PFSK-1 (cell line): ENCODE results near the gene NLK.

Experiments
- POLR2AphosphoS5 ChIP-seq: IDR thresholded peaks from 2 replicates; pipeline ENCODE4 v1.6.1; 2012; ENCODE audit warnings: low read depth, mild to moderate bottlenecking, control low read depth, low read length, moderate library complexity
- REST ChIP-seq, 2 experiments: IDR thresholded peaks; 2 replicates each; pipeline versions ENCODE4 v1.6.1 to v1.8.0; 2011 to 2012; ENCODE audit warnings: low read depth in 2 of 2, low read length in 2 of 2, control low read depth in 1 of 2, inconsistent platforms in 1 of 2, mild to moderate bottlenecking in 1 of 2, moderate library complexity in 1 of 2; ENCODE audit not compliant: insufficient read depth in 1 of 2
- SIN3A ChIP-seq: IDR thresholded peaks from 2 replicates; pipeline ENCODE4 v1.6.1; 2012; ENCODE audit warnings: mild to moderate bottlenecking, low read length, moderate library complexity, borderline replicate concordance; ENCODE audit not compliant: insufficient read depth
- TAF1 ChIP-seq: IDR thresholded peaks from 2 replicates; pipeline ENCODE4 v1.6.1; 2012; ENCODE audit warnings: low read length, control low read depth, borderline replicate concordance; ENCODE audit not compliant: insufficient read depth

GRCh38 chr17:28049071-28049470, 6.6 kb downstream of the NLK start:
- TF ChIP-seq REST (IDR thresholded peaks at IDR 0.05; ENCODE audit: insufficient read depth in 1 of 2, low read depth in 2 of 2, low read length in 2 of 2) = no peak
- no peak for TF ChIP-seq TAF1
- no peak for TF ChIP-seq SIN3A
- no peak for TF ChIP-seq POLR2AphosphoS5
